GM21717 (cell line): ENCODE data around the gene CEBPZ.
"Not testable (repeated sequence)": the region's sequence is repeated elsewhere in the genome, so short reads cannot be mapped to it uniquely, and the experiment has no call there.

Experiments
- ATAC-seq: cut with Tn5 transposase; IDR thresholded peaks from one replicate; pipeline ENCODE4 v1.9.1; 2021; ENCODE audit warnings: mild to moderate bottlenecking, moderate library complexity; ENCODE audit not compliant: unreplicated experiment

CEBPZ gene, protein sequence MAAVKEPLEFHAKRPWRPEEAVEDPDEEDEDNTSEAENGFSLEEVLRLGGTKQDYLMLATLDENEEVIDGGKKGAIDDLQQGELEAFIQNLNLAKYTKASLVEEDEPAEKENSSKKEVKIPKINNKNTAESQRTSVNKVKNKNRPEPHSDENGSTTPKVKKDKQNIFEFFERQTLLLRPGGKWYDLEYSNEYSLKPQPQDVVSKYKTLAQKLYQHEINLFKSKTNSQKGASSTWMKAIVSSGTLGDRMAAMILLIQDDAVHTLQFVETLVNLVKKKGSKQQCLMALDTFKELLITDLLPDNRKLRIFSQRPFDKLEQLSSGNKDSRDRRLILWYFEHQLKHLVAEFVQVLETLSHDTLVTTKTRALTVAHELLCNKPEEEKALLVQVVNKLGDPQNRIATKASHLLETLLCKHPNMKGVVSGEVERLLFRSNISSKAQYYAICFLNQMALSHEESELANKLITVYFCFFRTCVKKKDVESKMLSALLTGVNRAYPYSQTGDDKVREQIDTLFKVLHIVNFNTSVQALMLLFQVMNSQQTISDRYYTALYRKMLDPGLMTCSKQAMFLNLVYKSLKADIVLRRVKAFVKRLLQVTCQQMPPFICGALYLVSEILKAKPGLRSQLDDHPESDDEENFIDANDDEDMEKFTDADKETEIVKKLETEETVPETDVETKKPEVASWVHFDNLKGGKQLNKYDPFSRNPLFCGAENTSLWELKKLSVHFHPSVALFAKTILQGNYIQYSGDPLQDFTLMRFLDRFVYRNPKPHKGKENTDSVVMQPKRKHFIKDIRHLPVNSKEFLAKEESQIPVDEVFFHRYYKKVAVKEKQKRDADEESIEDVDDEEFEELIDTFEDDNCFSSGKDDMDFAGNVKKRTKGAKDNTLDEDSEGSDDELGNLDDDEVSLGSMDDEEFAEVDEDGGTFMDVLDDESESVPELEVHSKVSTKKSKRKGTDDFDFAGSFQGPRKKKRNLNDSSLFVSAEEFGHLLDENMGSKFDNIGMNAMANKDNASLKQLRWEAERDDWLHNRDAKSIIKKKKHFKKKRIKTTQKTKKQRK

DNA sequence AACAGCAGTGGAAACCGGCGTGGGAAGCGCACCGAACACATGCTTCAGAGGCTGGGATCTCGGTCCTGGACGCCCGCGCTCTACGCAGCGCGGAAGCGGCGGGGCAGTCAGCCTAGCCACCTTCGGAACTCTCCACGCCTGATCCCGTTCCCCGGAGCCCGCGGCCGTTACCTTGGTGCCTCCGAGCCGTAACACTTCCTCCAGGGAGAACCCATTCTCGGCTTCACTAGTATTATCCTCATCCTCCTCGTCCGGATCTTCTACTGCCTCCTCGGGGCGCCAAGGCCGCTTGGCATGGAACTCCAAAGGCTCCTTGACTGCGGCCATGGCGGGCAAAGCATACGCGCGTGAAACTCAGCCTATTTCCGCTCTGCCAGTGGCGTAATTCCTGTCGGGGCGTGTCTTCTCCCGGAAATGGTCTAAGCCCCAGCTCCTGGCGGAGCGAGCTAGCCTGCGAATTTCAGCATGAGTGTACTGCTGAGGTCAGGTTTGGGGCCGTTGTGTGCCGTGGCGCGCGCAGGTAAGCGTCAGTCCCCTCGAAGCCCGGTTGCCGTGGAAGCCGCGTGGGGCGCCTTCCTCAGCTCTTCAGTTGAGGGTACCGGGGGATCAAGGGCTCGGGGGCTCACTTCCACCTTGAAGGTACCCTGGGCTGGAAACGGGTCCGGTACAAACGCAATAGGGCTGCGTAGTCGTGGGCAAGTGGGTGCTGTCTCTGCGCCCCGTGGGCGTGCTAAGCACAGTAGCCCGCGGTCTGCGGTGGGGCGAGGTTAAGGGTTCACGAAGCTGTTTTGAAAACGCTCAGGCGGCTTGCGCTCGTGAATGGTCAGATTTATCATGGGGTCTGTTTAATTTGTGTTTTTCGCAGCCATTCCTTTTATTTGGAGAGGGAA is at the start of gene CEBPZ, which contains the start of gene NDUFAF7:
Gene CEBPZ (minus strand): TSS at position 356 of the 890 bp plus-strand sequence. CDS start 29 bp downstream, at position 327.
Gene NDUFAF7 (plus strand): TSS at position 418 of the 890 bp plus-strand sequence. CDS start 48 bp downstream, at position 466.
- ATAC-seq = peak; percentile 94

DNA sequence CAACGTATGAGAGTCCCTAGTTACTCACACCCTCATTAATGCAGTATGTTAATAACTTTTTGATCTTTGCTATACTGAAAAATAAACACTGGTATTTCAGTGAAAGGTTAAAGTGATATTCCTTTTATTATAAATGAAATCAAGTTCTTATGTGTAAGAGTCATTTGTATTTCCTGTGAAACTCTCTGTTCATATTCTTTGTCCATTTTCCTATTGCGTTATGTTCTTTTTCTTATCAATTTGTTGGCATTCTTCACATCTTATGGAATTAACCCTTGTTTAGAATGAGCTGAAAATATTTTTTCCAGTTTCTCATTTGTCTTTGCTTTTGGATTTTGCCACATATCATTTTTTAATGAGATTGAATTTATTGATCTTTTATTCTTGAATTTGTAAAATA is 44.9 kb upstream of the CEBPZ start:
- no peak for ATAC-seq

DNA sequence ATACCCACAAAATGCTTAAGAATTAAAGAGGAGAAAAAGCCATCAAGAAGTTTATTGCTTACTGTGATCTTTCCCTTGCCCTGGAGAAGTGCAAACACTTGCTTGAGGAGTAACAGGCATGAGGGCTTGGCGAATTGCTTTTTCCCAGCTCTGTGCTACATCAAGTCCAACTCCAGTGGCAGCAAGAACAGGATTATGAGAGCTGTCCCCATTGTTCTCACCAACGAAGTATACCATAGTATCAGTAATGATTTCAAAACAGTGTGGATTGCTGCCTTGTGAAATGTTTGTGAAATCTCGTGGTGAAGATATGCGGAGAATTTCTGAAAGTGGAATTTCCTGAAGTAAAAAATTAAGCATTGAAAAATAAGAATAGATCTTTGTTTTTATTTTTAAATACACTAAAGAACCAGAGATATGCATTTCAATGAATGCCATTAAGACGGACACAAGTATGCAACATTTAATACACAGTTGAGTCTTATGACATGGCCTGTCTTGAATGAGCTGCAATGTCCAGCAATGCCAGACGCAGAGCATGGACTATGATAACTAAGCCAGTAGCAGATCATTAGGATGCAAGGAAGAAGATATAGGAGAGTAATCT is 43.1 kb upstream of the CEBPZ start:
- ATAC-seq = no peak

DNA sequence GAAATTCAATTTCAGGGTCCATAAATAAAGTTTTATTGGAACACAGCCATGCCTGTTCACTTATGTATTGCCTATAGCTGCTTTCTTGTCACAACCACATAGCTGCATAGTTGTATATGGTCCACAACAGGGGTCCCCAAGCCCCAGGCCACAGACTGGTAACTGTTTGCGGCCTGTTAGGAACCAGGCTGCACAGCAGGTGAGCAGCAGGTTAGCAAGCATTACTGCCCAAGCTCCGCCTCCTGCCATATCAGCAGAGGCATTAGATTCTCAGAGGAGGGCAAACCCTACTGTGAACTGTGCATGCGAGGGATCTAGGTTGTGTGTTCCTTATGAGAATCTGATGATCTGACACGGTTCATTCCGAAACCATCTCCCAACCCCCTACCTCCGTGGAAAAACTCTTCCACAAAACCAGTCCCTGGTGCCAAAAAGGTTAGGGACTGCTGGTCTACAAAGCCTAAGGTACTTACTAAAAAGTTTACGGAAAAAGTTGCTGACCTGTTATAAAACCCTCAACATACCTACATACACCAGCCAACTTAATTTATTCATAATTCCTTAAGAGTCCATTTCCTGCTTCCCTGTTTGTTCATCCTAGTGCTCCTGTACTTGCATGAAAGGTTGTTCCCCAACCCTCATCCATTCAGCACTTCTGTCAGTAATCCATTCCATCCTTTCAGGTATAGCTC is 40.1 kb upstream of the CEBPZ start:
- ATAC-seq = no peak

DNA sequence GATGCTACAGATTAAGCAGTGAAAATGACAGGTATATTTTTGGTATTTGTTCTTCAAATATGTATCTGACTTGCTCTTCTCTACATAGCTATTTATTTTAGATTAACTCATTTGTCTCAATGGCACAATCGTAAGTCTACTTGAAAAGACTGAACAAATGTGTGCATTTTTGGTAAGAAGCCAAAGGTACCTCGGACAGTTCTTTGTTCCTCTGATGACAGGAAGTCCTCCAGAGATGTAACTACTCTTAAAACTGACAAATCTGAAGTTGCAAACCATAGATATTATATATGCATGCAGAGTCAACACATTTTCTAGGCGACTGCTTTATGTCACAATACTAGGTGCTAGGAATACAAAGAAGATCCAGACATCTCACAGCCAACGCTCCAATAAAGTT is 36.7 kb upstream of the CEBPZ start:
- no peak for ATAC-seq

DNA sequence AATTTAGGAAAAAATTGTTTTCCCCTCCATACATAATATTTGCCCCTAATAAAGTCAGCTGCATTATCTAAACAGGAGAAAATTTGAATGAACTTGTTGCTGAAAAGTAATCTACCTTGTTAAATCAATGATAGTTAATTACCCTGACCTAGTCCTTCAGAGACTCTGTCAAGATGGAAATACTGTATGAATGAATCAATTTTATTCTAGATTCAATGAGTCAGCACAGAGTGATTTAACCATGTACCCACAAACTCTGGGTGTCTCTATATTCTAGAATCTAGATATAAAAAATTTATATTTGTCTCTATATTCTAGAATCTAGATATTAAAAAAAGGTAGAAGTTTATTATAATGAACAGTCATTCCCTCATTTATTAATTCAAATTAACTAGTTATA is 36.3 kb upstream of the CEBPZ start:
- ATAC-seq = no peak

DNA sequence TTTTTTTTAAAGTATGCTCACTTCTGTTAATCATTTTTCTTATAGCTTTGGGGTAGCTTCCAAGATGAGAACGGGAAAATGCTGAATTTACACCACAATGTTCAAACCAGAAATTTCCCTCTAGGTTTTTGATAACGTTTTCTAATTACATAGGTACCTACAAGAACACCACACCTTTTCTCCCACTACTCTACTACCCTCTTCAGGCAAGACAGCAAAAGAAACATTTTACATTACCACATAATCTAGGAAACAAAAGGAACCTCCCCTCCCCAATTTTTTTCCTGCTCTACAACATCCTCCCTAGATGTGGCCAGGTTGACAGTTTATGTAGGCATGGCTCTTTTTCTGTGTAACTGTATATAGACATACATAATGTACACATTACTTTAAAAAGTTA is 32.4 kb upstream of the CEBPZ start:
- no peak for ATAC-seq

DNA sequence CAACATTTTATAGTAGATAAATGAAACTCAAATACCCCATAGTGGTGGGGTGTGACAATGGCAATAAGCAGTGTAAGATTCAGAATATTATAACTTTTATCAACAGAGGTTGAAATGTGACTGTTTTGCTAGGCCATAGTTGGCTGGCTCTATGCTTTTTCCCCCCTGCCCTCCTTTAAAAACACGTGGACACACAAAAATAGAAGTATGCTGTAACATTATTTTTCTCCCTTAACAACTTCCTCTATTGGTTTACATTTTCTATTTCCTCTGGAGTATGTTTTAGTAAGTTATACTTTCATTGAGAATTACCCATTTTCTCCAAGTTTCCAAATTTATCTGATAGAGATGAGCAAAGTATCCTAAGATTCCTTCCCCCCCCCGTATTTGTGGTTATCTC is 31.1 kb upstream of the CEBPZ start:
- no peak for ATAC-seq

DNA sequence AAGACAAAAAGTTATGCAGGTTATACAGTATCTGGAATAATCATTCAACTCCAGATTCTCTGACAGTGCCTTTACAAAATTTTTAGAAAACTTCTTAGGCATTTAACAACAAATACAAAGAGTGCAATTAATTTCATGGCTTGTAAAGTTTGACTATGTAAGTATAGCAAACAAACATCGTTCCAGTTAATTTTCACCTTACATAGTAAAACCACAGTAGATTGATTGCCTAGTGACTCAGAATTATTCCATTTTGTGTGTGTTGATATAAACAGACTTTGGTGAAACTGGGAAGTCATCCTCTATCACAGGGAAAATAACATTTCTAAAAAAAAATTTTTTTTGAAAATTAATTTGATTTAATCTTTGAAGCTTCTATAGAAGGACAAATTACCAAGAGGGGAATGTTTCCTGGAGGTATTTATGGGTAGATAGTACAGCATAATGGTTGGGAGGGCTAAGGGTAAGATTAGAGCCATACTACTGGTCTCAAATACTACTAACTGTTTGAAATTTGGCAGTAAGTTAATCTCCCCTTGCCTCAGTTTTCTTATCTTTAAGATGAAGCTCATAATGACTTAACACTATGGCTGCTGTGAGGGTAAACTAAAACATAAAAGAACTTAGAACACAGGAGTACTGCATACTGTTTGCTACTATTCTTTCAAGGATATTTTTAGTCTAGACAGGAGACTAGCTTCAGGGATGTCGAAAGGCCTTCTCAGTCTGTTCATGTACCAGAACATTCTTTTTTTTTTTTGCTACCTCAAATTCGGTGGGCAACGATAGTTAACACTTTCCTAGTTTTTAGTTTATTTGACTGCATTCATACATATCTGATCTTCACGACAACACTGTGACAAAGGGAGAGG is 19.7 kb upstream of the CEBPZ start:
- no peak for ATAC-seq

DNA sequence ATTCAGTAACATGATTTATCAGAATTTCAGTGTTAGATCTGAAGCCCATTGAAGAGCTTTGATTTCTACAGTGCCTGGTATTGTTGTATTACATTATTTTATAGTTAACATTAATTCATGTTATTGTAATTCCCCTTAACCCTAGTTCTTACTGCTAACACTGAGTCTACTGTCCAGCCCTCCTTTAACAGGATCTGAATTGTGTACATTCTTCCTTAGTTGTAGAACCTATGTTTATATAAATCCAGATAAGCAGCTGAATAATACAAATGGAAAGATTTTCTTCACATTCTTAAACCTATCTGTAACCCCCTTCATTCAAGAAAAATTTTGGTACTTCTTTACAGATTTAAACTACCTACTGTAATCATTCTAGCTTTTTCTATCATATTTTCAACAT is 14.8 kb upstream of the CEBPZ start:
- ATAC-seq = no peak

DNA sequence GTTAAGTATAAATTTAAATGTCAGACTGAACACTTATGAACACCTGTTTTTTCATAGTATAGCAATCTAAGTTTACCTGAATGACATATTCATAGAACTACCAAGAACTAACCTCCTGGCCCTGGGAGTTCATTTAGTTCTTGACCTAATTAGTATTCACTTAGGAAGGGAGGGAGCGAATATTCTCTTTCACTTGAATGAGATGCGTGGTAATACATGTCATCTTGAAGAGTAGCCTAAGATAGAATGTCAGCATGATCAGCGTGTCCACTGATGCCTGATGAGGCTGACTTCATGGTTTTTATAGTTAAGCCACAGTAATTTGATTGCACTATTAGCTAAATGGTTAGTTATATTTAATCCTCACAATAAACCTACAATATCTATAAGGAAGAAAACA is 13.4 kb upstream of the CEBPZ start:
- ATAC-seq = no peak

DNA sequence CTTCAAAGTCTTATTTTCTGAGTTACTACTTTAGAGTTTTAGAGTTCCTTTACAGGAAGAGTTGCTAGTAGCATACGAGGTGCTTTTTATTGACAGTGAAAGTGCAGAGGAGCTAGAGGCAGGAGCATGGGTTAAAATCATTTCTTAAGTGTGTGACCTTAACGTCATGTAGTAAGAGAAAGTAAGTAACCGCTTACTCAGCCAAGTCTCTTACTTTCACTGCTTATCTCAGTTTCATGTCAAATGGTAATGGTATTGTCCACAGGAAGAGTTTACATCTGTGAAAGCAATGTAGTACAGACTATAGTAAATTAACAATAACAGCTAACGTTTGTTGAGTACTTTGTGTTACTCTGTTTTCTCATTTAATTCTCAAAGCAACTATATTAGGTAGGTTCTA is 12.6 kb upstream of the CEBPZ start:
- peak; percentile 86 for ATAC-seq

DNA sequence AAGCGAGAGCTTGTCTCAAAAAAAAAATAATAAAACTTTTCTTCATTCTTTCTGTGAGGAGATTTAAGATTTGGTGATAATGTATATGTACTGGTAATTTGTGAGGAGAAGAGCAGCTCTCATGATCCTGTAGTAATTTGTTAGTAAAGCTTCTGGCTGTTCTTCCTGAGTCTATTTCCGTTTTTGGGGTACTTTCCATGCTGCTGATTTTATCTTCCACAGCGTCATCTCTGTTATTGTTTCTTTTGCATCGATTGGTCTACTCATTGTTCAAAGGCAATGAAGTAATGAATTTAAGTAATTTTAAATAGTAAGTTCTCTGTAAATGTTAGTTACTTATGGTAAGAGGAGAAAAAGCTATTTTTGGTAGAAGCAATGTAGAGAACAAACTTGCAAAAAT is 12.0 kb upstream of the CEBPZ start:
- no peak for ATAC-seq

DNA sequence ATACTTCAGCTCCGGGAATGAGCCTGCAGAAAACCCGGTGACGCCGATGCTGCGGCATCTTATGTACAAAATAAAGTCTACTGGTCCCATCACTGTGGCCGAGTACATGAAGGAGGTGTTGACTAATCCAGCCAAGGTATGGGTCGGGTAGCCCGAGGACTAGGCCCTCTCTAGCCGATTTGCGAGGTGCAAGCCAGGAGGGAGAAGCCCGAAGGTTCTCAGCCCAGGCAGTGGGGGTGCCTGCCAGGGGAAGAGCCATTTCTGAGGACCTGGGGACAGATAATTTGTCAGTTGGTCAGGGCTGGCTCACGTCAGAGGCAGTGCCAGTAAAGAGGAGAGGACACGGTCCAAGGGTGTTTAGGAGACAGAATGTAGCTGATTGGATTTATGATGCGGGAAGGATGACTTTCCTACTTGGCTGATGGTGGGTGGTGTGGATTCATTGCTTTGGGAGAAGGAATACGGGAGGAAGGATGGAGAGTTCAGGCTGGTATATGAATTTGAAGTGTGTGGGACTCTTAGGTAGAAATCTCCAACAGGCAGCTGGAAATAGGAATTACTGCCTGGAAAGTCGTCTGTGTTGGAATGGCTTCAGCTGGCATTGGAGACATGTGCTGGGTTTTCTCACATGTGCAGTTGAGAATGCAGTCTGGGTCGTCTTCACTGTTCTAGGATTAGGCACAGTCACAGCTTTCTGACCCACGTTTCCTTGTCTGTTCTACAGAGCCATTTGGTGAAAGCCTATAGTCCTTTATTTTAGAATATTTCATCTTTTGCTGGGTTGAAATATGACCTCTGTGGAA is 936 bp upstream of the CEBPZ start:
- no peak for ATAC-seq

DNA sequence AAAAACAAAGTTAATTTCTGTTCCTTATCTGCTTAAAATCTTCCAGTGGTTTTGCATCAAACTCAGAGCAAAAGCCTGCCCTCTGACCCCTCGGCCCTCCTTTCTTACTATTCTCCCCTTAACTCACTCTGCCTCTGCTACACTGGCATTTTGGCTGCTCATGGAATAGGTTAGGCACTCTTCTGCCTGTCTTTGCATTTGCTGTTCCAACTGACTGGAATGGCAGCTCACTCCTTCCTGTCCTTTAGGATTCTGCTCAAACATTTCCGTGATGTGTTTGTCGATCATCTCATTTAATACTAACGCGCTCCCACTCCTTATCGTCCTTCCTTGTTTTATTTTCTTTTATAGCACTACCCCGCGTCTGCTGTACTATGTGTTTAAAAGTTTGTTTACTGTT is 815 bp downstream of the CEBPZ start:
- no peak for ATAC-seq

DNA sequence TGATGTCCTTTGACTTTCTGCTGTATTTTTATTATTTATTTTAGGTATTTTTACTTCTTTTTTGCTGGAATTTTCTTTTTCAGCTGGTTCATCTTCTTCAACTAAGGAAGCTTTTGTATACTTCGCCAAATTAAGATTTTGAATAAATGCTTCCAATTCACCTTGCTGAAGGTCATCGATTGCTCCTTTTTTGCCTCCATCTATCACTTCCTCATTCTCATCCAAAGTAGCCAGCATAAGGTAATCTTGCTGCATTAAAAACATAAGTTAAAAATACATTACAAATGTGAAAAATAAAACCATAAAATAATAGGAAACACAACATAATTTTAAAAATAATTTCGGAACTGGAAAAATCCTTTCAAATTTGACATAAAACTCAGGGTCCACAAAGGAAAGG is 2.6 kb downstream of the CEBPZ start:
- no peak for ATAC-seq

DNA sequence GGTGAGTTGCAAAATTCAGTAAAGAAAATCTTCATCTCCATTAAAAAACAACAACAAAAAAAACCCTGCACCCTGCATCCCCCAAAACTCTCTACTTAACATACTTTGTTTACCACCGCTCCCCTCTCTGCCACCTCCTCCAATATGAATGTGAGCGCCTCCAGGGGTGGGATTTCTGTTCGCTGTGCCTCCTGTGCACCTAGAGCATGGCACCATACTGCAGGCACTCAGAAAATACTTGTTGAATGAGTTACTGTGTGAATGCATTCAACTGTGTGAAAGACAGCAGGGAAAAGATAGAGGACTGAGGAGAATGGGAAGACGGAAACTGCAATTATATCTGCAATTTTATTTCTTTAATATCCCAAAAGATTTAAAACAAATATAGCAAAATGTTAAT is 4.5 kb downstream of the CEBPZ start:
- ATAC-seq = no peak

DNA sequence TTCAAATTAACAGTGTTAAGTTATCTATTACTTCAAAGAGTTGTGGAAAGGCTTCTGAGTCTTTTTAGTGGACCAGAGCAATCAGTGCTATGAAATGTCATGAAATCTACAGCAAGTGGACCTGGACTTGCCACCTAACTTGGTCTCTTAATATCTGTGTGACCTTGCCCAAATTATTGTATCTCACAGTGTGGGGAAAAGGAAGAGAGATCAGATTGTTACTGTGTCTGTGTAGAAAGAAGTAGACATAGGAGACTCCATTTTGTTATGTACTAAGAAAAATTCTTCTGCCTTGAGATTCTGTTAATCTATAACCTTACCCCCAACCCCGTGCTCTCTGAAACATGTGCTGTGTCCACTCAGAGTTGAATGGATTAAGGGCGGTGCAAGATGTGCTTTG is 6.3 kb downstream of the CEBPZ start:
- ATAC-seq = not testable (repeated sequence)
